H1 (cell line): Measurements from ENCODE around the gene ADAM22. TPM values are rescaled to one million over a fixed set of nuclear protein-coding genes. Genes with fewer than 3 reads are reported as not detected.

Experiments used
- CTCF ChIA-PET: fragments of 300-600 bp; sonication (Branson Sonifier 250); formaldehyde crosslinking; loops from one replicate; lab custom pipeline; 2021; ENCODE audit not compliant: partially characterized antibody; lab: Charles Lee
- POLR2A ChIA-PET: fragments of 300-600 bp; sonication (Branson Sonifier 250); formaldehyde crosslinking; loops from one replicate; lab custom pipeline; 2021; ENCODE audit warnings: inconsistent platforms; ENCODE audit not compliant: partially characterized antibody; lab: Charles Lee
- DNase-seq, 2 experiments: peaks; one replicate each; pipeline versions ENCODE4 v3.0.0 to v3.0.0-alpha.2; 2010 to 2022; ENCODE audit warnings: low spot score in 2 of 2, low read depth in 1 of 2, mixed read lengths in 1 of 2
- FAIRE-seq: peaks from 2 replicates; lab custom pipeline; 2011; peaks lifted over from hg19 to GRCh38; lab: Jason Lieb, UNC
- H2AFZ ChIP-seq: 2 replicates; pipeline ENCODE4 v1.8.1; 2012; ENCODE audit warnings: low read length, inconsistent platforms
- H2AK5ac ChIP-seq: 2 replicates; pipeline ENCODE4 v1.6.1; 2013; ENCODE audit warnings: low read depth, low read length
- H2BK120ac ChIP-seq: replicated peaks from 2 replicates; pipeline ENCODE3; 2013; ENCODE audit warnings: low read depth, low read length, inconsistent platforms
- H2BK12ac ChIP-seq: 2 replicates; pipeline ENCODE4 v1.6.1; 2013; ENCODE audit warnings: low read depth, low read length
- H2BK15ac ChIP-seq: 2 replicates; pipeline ENCODE4 v1.6.1; 2013; ENCODE audit warnings: low read length
- H2BK20ac ChIP-seq: 2 replicates; pipeline ENCODE4 v1.6.1; 2013; ENCODE audit warnings: low read length
- H2BK5ac ChIP-seq: 2 replicates; pipeline ENCODE4 v1.6.1; 2013; ENCODE audit warnings: low read depth, low read length
- H3K14ac ChIP-seq: 2 replicates; pipeline ENCODE4 v1.6.1; 2013; ENCODE audit warnings: inconsistent platforms; ENCODE audit not compliant: insufficient read length
- H3K18ac ChIP-seq: 2 replicates; pipeline ENCODE4 v1.6.1; 2013; ENCODE audit warnings: low read length; ENCODE audit errors: extremely low read depth
- H3K23ac ChIP-seq: 2 replicates; pipeline ENCODE4 v1.6.1; 2013; ENCODE audit warnings: inconsistent platforms; ENCODE audit not compliant: insufficient read length
- H3K23me2 ChIP-seq: 2 replicates; pipeline ENCODE4 v1.6.1; 2013; ENCODE audit warnings: low read depth, low read length
- H3K27ac ChIP-seq: 2 replicates; pipeline ENCODE4 v1.6.1; 2011; ENCODE audit warnings: low read depth, low read length, inconsistent platforms
- H3K27me3 ChIP-seq, 4 experiments: replicated peaks in 1 of 4; 1 replicate in 1 of 4; 2 replicates in 3 of 4; pipeline versions ENCODE4 v1.6.1 to v1.8.1; 2011 to 2013; ENCODE audit warnings: low read length in 3 of 4, mild to moderate bottlenecking in 3 of 4, inconsistent platforms in 2 of 4, mixed read lengths in 2 of 4, moderate library complexity in 1 of 4; ENCODE audit not compliant: control insufficient read depth in 3 of 4, insufficient read depth in 3 of 4; ENCODE audit errors: extremely low read depth in 1 of 4
- H3K36me3 ChIP-seq, 4 experiments: 2 replicates each; pipeline versions ENCODE4 v1.6.1 to v1.8.1; 2011 to 2013; ENCODE audit warnings: mild to moderate bottlenecking in 4 of 4, low read length in 3 of 4, moderate library complexity in 2 of 4, control low read depth in 1 of 4, inconsistent platforms in 1 of 4; ENCODE audit not compliant: insufficient read depth in 4 of 4, control insufficient read depth in 2 of 4
- H3K4ac ChIP-seq: replicated peaks from 2 replicates; pipeline ENCODE3; 2013; ENCODE audit warnings: low read length, low read depth, mixed read lengths, inconsistent platforms; ENCODE audit not compliant: insufficient read length
- H3K4me1 ChIP-seq, 4 experiments: replicated peaks in 1 of 4; 1 replicate in 1 of 4; 2 replicates in 3 of 4; pipeline versions ENCODE4 v1.6.1 to v1.8.1; 2011 to 2013; ENCODE audit warnings: low read length in 3 of 4, inconsistent platforms in 2 of 4, mixed read lengths in 1 of 4; ENCODE audit not compliant: insufficient read depth in 4 of 4, control insufficient read depth in 3 of 4
- H3K4me2 ChIP-seq, 2 experiments: 2 replicates each; pipeline versions ENCODE4 v1.6.1 to v1.8.1; 2011 to 2013; ENCODE audit warnings: low read depth in 2 of 2, low read length in 2 of 2, control low read depth in 1 of 2, inconsistent platforms in 1 of 2, mild to moderate bottlenecking in 1 of 2; ENCODE audit not compliant: insufficient read depth in 1 of 2
- H3K4me3 ChIP-seq, 4 experiments: fragments of 200-600, 300-600 bp in 1 of 4; sonication (generic), shearing (Covaris generic), sonication (Bioruptor Twin) in 1 of 4; 2 replicates each; pipeline versions ENCODE4 v1.5.1 to v1.8.1; 2011 to 2016; ENCODE audit warnings: low read length in 4 of 4, low read depth in 3 of 4, control low read depth in 2 of 4, inconsistent platforms in 2 of 4, mild to moderate bottlenecking in 2 of 4, mixed read lengths in 1 of 4, moderate library complexity in 1 of 4; ENCODE audit not compliant: insufficient read depth in 2 of 4; ENCODE audit errors: extremely low read depth in 1 of 4
- H3K56ac ChIP-seq: replicated peaks from 2 replicates; pipeline ENCODE3; 2013; ENCODE audit warnings: low read depth, mild to moderate bottlenecking, mixed read lengths, low read length, inconsistent platforms; ENCODE audit not compliant: insufficient read length
- H3K79me1 ChIP-seq: 2 replicates; pipeline ENCODE4 v1.6.1; 2013; ENCODE audit warnings: low read depth, low read length, control low read depth
- H3K79me2 ChIP-seq, 2 experiments: 2 replicates each; pipeline versions ENCODE4 v1.6.1 to v1.8.1; 2012 to 2013; ENCODE audit warnings: low read length in 2 of 2, mild to moderate bottlenecking in 2 of 2, inconsistent platforms in 1 of 2; ENCODE audit not compliant: insufficient read depth in 2 of 2, control insufficient read depth in 1 of 2
- H3K9ac ChIP-seq, 4 experiments: replicated peaks in 1 of 4; 1 replicate in 1 of 4; 2 replicates in 3 of 4; pipeline versions ENCODE4 v1.6.1 to v1.8.1; 2011 to 2013; ENCODE audit warnings: low read depth in 3 of 4, low read length in 3 of 4, control low read depth in 2 of 4, mild to moderate bottlenecking in 2 of 4, moderate library complexity in 2 of 4, inconsistent platforms in 1 of 4; ENCODE audit errors: extremely low read depth in 1 of 4
- H3K9me3 ChIP-seq, 2 experiments: 2 replicates each; pipeline versions ENCODE4 v1.6.1 to v1.8.1; 2012 to 2013; ENCODE audit warnings: mild to moderate bottlenecking in 2 of 2, moderate library complexity in 2 of 2, control low read depth in 1 of 2, inconsistent platforms in 1 of 2, low read depth in 1 of 2, low read length in 1 of 2, mixed read lengths in 1 of 2; ENCODE audit not compliant: insufficient read depth in 2 of 2
- H4K20me1 ChIP-seq, 2 experiments: replicated peaks in 1 of 2; 2 replicates each; pipeline versions ENCODE3 to v1.8.1; 2011 to 2013; ENCODE audit warnings: inconsistent platforms in 2 of 2, low read length in 2 of 2, mild to moderate bottlenecking in 1 of 2; ENCODE audit not compliant: insufficient read depth in 2 of 2, control insufficient read depth in 1 of 2
- H4K5ac ChIP-seq: 2 replicates; pipeline ENCODE4 v1.6.1; 2013; ENCODE audit warnings: low read length, low read depth, mixed read lengths, inconsistent platforms; ENCODE audit not compliant: insufficient read length
- H4K8ac ChIP-seq: 2 replicates; pipeline ENCODE4 v1.8.0; 2013; ENCODE audit warnings: mild to moderate bottlenecking, moderate library complexity, low read length, inconsistent platforms; ENCODE audit not compliant: insufficient read depth; ENCODE audit errors: extremely low read depth
- H4K91ac ChIP-seq: replicated peaks from 2 replicates; pipeline ENCODE3; 2013; ENCODE audit warnings: low read length, mixed read lengths, inconsistent platforms; ENCODE audit not compliant: insufficient read length
- CHD2 ChIP-seq: IDR thresholded peaks from 2 replicates; pipeline ENCODE4 v1.6.1; 2012; ENCODE audit warnings: low read length, improper control_type of control experiment
- GABPA ChIP-seq: IDR thresholded peaks from 2 replicates; pipeline ENCODE4 v1.6.1; 2011; ENCODE audit warnings: mild to moderate bottlenecking, low read length, moderate library complexity, borderline replicate concordance; ENCODE audit not compliant: insufficient read depth
- TAF1 ChIP-seq: IDR thresholded peaks from 2 replicates; pipeline ENCODE4 v1.6.1; 2011; ENCODE audit warnings: mild to moderate bottlenecking, low read depth, low read length
- polyA plus RNA-seq, 7 experiments: library from polyadenylated mRNA; depleted of rRNA in 3 of 7; stranded (reverse) in 5 of 7; unstranded in 2 of 7; fragments of >200 nt in 5 of 7; fragments of 200-250 nt in 2 of 7; gene quantifications; 1 replicate in 5 of 7; 2 replicates in 1 of 7; 4 replicates in 1 of 7; pipeline versions ENCODE4 v1.2.1 to v1.2.3, GENCODE V29; 2011 to 2013; ENCODE audit warnings: missing spikeins in 2 of 7, mixed read lengths in 2 of 7
- total RNA-seq: library from RNA; stranded (reverse); fragmentation: NEBNext Ultra II Directional; extraction: Animal tissue kit (Norgen Biotek cat#: 25700); gene quantifications from 2 replicates; pipeline ENCODE4 v1.2.1, GENCODE V29; 2021

ADAM22 gene
- total and polyA plus RNA-seq, 2 of the 8 experiments (the other 6 are each of a cell fraction or from before 2014, with no cell fraction given), result 4.6 to 21.4 TPM

GRCh38 chr7:88002617-88003016 is 68.6 kb downstream of the ADAM22 start:
- Histone ChIP-seq H3K27ac (no peak overlapping the region), H3K18ac (no peak overlapping the region), H3K23me2 (no peaks in the 10 kb centered on the region), H3K79me2 (no peaks in the 10 kb centered on the region), H4K20me1 (no peaks in the 10 kb centered on the region), H3K56ac (no peak overlapping the region), H3K27me3 (no peaks in the 10 kb centered on the region), H3K79me1 (no peaks in the 10 kb centered on the region), H4K91ac (no peak overlapping the region), H2BK120ac (no peak overlapping the region), H2BK20ac (no peak overlapping the region), H3K4me1 (peaks cover 0 to 8% (median under 1%) of the 10 kb centered on the region in 4 experiments; a peak in 3 of 7 replicates), H4K8ac (no peak overlapping the region), H2AK5ac (no peak overlapping the region), H3K14ac (no peak overlapping the region), H2AFZ (no peak overlapping the region), H3K36me3 (no peaks in the 10 kb centered on the region), H2BK15ac (no peak overlapping the region), H3K4ac (no peak overlapping the region), H3K23ac (no peak overlapping the region), H2BK12ac (no peak overlapping the region), H3K9me3 (no peaks in the 10 kb centered on the region), H3K9ac (no peak overlapping the region), H4K5ac (no peak overlapping the region), H3K4me2 (no peak overlapping the region), H3K4me3 (no peak overlapping the region), H2BK5ac (no peak overlapping the region)
- ChIA-PET CTCF (interaction anchor here (1.0 to 1.3 kb wide), 4 partner anchors 9 to 109 kb away, joined by 3 to 5 read pairs (median 3); no protein-coding TSS in a partner anchor), POLR2A (no interaction called here)
- no peak for DNase-seq
- FAIRE-seq, result no peak
- no peak for TF ChIP-seq GABPA
- TF ChIP-seq TAF1, result no peak
- no peak for TF ChIP-seq CHD2
